Heart left ventricle (tissue), 16 donors: Measurements from ENCODE around the gene PTPRU. TPM values are rescaled to one million over a fixed set of nuclear protein-coding genes. Genes with fewer than 3 reads are reported as not detected.
A peak's percentile ranks its signal among the peaks of the same experiment; 100 is the strongest.

ENCODE experiments used
- ATAC-seq, 4 donors: fragments of 200-7000 bp; cut with Tn5 transposase; one replicate each; pipeline ENCODE4 v1.9.1; 2020 to 2022; ENCODE audit warnings: moderate library complexity in 4 of 4, mild to moderate bottlenecking in 3 of 4, moderate number of reproducible peaks in 1 of 4
- DNase-seq, 5 donors: peaks; one replicate each; pipeline ENCODE4 v3.0.0-alpha.2; 2020
- H3K27ac ChIP-seq, 12 donors: fragments of 200-600 bp; sonication (generic) in 4 of 12; one replicate each; pipeline versions ENCODE4 v1.5.0 to v1.8.0; 2016 to 2022; ENCODE audit warnings: mild to moderate bottlenecking in 2 of 12
- H3K27me3 ChIP-seq, 9 donors: fragments of 200-600 bp; sonication (generic) in 2 of 9; one replicate each; pipeline versions ENCODE4 v1.5.1 to v1.8.0; 2016 to 2022; ENCODE audit warnings: mild to moderate bottlenecking in 3 of 9
- H3K36me3 ChIP-seq, 9 donors: fragments of 200-600 bp; sonication (generic) in 2 of 9; one replicate each; pipeline versions ENCODE4 v1.5.0 to v1.8.0; 2018 to 2022; ENCODE audit warnings: mild to moderate bottlenecking in 2 of 9
- H3K4me1 ChIP-seq, 12 donors: fragments of 200-600 bp; sonication (generic) in 4 of 12; one replicate each; pipeline versions ENCODE4 v1.5.0 to v1.8.0; 2016 to 2022; ENCODE audit warnings: mild to moderate bottlenecking in 3 of 12
- H3K4me3 ChIP-seq, 12 donors: fragments of 200-600 bp; sonication (generic) in 4 of 12; one replicate each; pipeline versions ENCODE4 v1.5.0 to v1.8.0; 2017 to 2022; ENCODE audit warnings: mild to moderate bottlenecking in 9 of 12, moderate library complexity in 4 of 12
- H3K9me3 ChIP-seq, 12 donors: fragments of 200-600 bp; sonication (generic) in 4 of 12; one replicate each; pipeline versions ENCODE4 v1.5.0 to v1.8.0; 2016 to 2022; ENCODE audit warnings: mild to moderate bottlenecking in 1 of 12
- POLR2A ChIP-seq, 2 donors: fragments of 450-650 bp; IDR thresholded peaks; one replicate each; pipeline ENCODE4 v1.6.1; 2017; ENCODE audit warnings: antibody characterized with exemption in 2 of 2, mild to moderate bottlenecking in 2 of 2, moderate library complexity in 2 of 2
- WGBS, 4 donors: extraction: QIAGEN DNeasy Blood & Tissue Kit in 2 of 4; methylation state at CpG; one replicate each; pipeline versions ENCODE4 v1.1.5 to v1.1.7; 2013 to 2018; 5-methylcytosine and 5-hydroxymethylcytosine counted together
- intact Hi-C, 10 donors: fragments of 100-400 bp; cut with DNase I; formaldehyde crosslinking; loops; one replicate each; pipeline versions ENCODE4 v1.11.1 to v1.14.2; 2022
- polyA plus RNA-seq, 2 donors: library from polyadenylated mRNA; stranded (reverse); fragments of 200-250 nt; gene quantifications; one replicate each; pipeline ENCODE4 v1.2.3, GENCODE V29; 2013
- total RNA-seq, 9 donors: library from RNA; depleted of rRNA in 2 of 9; stranded (reverse); fragments of >200 nt in 2 of 9; fragmentation: NEBNext Ultra II Directional in 3 of 9; extraction: Animal tissue kit (Norgen Biotek cat#: 25700) in 3 of 9; gene quantifications; one replicate each; pipeline versions ENCODE4 v1.1.0 to v1.2.4, GENCODE V29; 2016 to 2023
- TF ChIP-seq, protein P1 (sequence below), 12 donors: fragments of 200-600 bp; sonication (generic) in 4 of 12; IDR thresholded peaks; one replicate each; pipeline versions ENCODE4 v1.5.0 to v1.8.0; 2018 to 2022; ENCODE audit warnings: antibody characterized with exemption in 12 of 12, mild to moderate bottlenecking in 5 of 12
- donor health status: ischemic (EF 13 %, LVEDD 7.1; RV severe dilation, severe dysfunction).
- donor health status: healthy with polysubstance abuse.
- donor health status: DM: no; HTN: yes; CAD: no.
- donor health status: DM: no; HTN: no; CAD: no.
- donor health status: ischemic (EF 25% LVEDD 6.9; RV normal size, moderate dysfunction).
- donor health status: ischemic (EF 25% LVEDD 5.7; RV mildly dilated, moderate dysfunction).
- donor health status: healthy.
- donor health status: DM: yes; HTN: yes; CAD: no.
- donor health status: ischemic (EF 35%, LVEDD 5.7; RV mildly dilated, moderate dysfunction).
- donor health status: nonischemic (EF 11% LVEDD 7.7; RV severe dilation, severe dysfunction).
- donor health status: DM: yes; HTN: yes; CAD: no.
- donor health status: PGD.
- donor health status: ischemic (EF 29% LVEDD 5.4; RV normal size, mild dysfunction).
- donor health status: nonischemic (EF 23%, LVEDD 6.1; RV moderate dilation, normal function).

The PTPRU gene
- total and polyA plus RNA-seq, 11 donors: 7.1 to 59.9 (median 16.2) TPM

DNA sequence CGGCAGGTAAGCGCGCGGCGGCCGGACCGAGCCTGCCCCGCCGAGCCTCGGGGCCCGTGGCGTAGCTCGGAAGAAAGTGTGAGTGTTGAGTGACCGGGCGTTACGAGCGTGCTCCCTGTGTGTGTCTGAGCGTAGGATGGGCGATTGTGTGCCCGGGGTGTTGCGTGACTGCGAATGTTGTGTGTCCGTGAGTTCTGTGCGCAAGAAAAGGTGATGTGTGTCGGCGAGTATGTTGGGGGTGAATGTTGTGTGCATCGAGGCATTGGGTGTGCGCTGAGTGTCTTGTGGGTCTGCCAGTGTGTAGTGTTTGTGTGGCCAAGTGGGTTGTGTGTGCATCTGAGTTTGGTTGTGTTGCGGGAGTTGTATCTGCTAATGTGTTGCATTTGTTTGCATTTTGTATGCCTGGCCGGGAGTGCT is 398 bp downstream of the PTPRU start:
- Histone ChIP-seq H3K36me3 (no peaks in the 10 kb centered on the region), H3K4me3 (peak overlapping the region; percentile 48 to 83 (median 68)), H3K27me3 (peaks cover 0 to 30% (median 0%) of the 10 kb centered on the region in 9 donors), H3K4me1 (peaks cover 0 to 27% (median 13%) of the 10 kb centered on the region in 12 donors), H3K9me3 (no peaks in the 10 kb centered on the region), H3K27ac (peak overlapping the region in 5 of 12 donors; percentile 15 to 70 (median 34))
- ATAC-seq (no peak), DNase-seq (no peak)
- intact Hi-C loops: loop anchor here (1.0 to 10.0 kb wide), 20 partner anchors 106 to 1471 kb away; no protein-coding TSS in a partner anchor
- TF ChIP-seq, protein P1, sequence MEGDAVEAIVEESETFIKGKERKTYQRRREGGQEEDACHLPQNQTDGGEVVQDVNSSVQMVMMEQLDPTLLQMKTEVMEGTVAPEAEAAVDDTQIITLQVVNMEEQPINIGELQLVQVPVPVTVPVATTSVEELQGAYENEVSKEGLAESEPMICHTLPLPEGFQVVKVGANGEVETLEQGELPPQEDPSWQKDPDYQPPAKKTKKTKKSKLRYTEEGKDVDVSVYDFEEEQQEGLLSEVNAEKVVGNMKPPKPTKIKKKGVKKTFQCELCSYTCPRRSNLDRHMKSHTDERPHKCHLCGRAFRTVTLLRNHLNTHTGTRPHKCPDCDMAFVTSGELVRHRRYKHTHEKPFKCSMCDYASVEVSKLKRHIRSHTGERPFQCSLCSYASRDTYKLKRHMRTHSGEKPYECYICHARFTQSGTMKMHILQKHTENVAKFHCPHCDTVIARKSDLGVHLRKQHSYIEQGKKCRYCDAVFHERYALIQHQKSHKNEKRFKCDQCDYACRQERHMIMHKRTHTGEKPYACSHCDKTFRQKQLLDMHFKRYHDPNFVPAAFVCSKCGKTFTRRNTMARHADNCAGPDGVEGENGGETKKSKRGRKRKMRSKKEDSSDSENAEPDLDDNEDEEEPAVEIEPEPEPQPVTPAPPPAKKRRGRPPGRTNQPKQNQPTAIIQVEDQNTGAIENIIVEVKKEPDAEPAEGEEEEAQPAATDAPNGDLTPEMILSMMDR (IDR thresholded peaks at IDR 0.05): no peak
- no peak for TF ChIP-seq POLR2A (IDR thresholded peaks at IDR 0.05)
- WGBS, 4 donors: 0 to 2% (median 1%) methylated on average over 16 to 30 of the region's 30 CpGs

- intact Hi-C loops: loop anchor here (2.0 to 10.0 kb wide), 18 partner anchors 105 to 1470 kb away; no protein-coding TSS in a partner anchor
- Histone ChIP-seq H3K9me3 (no peaks in the 10 kb centered on the region), H3K36me3 (no peaks in the 10 kb centered on the region), H3K4me3 (peak overlapping the region; percentile 48 to 83 (median 68)), H3K27me3 (peaks cover 0 to 30% (median 0%) of the 10 kb centered on the region in 9 donors), H3K4me1 (peaks cover 0 to 27% (median 13%) of the 10 kb centered on the region in 12 donors), H3K27ac (peak overlapping the region in 11 of 12 donors; percentile 15 to 72 (median 46))
- 0 to 1% (median 0%) methylated on average over 54 to 79 of the region's 79 CpGs for WGBS, 4 donors
- ATAC-seq (peak in 3 of 4 donors; percentile 47 to 52 (median 47)), DNase-seq (peak; percentile 39 to 72 (median 49))
- TF ChIP-seq, protein P1 (IDR thresholded peaks at IDR 0.05): peak in 2 of 12 donors; percentile 10 to 14
- TF ChIP-seq POLR2A (IDR thresholded peaks at IDR 0.05): no peak
Measured at GRCh38 chr1:29237129-29237821, 953 bp downstream of the PTPRU start.

DNA sequence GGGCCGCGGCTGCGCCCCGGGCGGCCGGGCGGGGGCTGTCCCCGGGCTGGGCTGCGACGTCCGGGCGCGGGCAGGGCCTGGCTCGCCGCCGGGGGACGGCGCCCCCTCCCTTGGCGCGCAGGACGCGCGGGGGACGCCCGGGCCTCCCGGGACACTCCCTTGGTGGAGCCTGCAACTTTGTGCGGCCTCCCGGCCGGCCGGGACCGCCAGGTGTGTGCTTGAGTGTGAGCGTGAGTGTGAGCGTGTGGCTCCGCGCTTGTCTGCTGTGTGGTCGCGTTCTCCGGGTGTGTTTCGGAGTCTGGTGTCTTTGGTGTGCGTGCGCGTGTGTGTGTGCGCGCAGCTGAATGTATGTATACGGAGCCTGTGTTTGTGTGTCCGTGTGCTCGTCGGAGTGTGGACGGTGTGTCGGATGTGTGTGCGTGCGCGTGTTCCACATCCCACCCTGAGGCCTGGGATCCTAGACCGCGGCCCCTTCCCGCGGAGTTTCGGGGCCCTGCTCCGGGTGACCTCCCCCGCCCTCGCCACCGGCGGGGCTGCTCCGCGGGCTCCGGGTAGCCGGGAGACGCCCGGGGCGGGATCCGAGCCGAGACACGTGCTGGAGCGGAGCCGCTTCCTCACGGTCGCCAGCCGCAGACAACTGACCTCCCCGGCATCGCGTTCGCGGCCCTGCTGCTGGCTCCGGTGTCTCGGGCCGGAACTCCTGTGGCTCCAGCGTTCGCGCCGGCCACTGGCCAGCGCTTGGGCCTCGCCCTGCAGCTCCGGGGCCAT is 1.7 kb downstream of the PTPRU start:
- intact Hi-C loops: loop anchor here (2.0 to 10.0 kb wide), 18 partner anchors 104 to 1469 kb away; no protein-coding TSS in a partner anchor
- Histone ChIP-seq H3K9me3 (no peaks in the 10 kb centered on the region), H3K4me1 (peaks cover 0 to 27% (median 13%) of the 10 kb centered on the region in 12 donors), H3K4me3 (peak overlapping the region in 11 of 12 donors; percentile 33 to 83 (median 67)), H3K27ac (peak overlapping the region in 10 of 12 donors; percentile 17 to 73 (median 52)), H3K36me3 (no peaks in the 10 kb centered on the region), H3K27me3 (peaks cover 0 to 30% (median 0%) of the 10 kb centered on the region in 9 donors)
- DNase-seq (peak; percentile 46 to 83 (median 51)), ATAC-seq (peak; percentile 5 to 38 (median 26))
- WGBS, 4 donors: 1 to 5% (median 3%) methylated on average over 26 to 93 of the region's 93 CpGs
- TF ChIP-seq POLR2A (IDR thresholded peaks at IDR 0.05): no peak

DNA sequence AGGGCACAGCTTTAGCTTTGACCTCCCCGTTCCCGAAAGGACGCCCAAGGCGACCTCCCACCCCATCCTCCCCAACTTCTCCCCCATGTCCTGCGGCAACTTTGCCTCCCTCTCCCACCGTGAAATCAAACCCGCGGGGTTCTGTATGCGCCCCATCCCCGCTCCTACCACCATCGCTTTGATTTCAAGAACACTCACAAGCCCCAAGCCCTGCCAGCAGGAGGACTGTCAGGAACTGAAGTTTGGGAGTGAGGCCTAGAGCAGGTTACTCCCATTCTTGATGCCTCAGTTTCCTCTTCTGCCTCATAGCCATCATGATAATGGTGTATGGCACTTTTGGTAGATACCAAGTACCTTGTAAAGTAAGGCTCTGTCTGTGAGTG is 2.3 kb downstream of the PTPRU start:
- intact Hi-C loops: loop anchor here (5.0 to 10.0 kb wide), 15 partner anchors 104 to 1469 kb away; no protein-coding TSS in a partner anchor
- DNase-seq: no peak
- TF ChIP-seq, protein P1 (IDR thresholded peaks at IDR 0.05): no peak
- TF ChIP-seq POLR2A (IDR thresholded peaks at IDR 0.05): no peak
- Histone ChIP-seq H3K4me3 (peak overlapping the region in 10 of 12 donors; percentile 46 to 83 (median 68)), H3K36me3 (no peaks in the 10 kb centered on the region), H3K27me3 (peaks cover 0 to 30% (median 0%) of the 10 kb centered on the region in 9 donors), H3K27ac (peak overlapping the region in 8 of 12 donors; percentile 17 to 73 (median 54)), H3K4me1 (peaks cover 0 to 27% (median 13%) of the 10 kb centered on the region in 12 donors), H3K9me3 (no peaks in the 10 kb centered on the region)
- no peak for ATAC-seq
- WGBS, 4 donors: 50 to 56% (median 53%) methylated on average over 11 of the region's 11 CpGs
